Measurements from ENCODE around the gene PTPRN2. TPM values are rescaled to one million over a fixed set of nuclear protein-coding genes. Genes with fewer than 3 reads are reported as not detected.
A peak's percentile ranks its signal among the peaks of the same experiment; 100 is the strongest.
"Not testable (repeated sequence)": the region's sequence is repeated elsewhere in the genome, so short reads cannot be mapped to it uniquely, and the experiment has no call there.

PTPRN2 gene
- total RNA-seq, 2 donors from 2014 or later: 30.3 to 40.7 TPM

- ATAC-seq (no peak), DNase-seq (no peak)
- intact Hi-C loops (cut with DNase I, micrococcal nuclease): no loop called here
Measured at GRCh38 chr7:157707983-157708918, 879.4 kb downstream of the PTPRN2 start.

GRCh38 chr7:157704365-157704764 lies 883.3 kb downstream of the PTPRN2 start:
- ATAC-seq: no peak
- intact Hi-C loops (cut with DNase I, micrococcal nuclease): no loop called here
- no peak for DNase-seq

GRCh38 chr7:157703534-157704195 lies 884.0 kb downstream of the PTPRN2 start:
- no peak for DNase-seq
- intact Hi-C loops (cut with DNase I, micrococcal nuclease): no loop called here
- ATAC-seq: no peak

GRCh38 chr7:157703131-157703530 lies 884.5 kb downstream of the PTPRN2 start:
- DNase-seq (no peak), ATAC-seq (no peak)
- intact Hi-C loops (cut with DNase I, micrococcal nuclease): no loop called here

GRCh38 chr7:157702311-157703023 lies 885.2 kb downstream of the PTPRN2 start:
- intact Hi-C loops (cut with DNase I, micrococcal nuclease): no loop called here
- ATAC-seq (no peak), DNase-seq (no peak)

GRCh38 chr7:157701395-157702180 lies 886.0 kb downstream of the PTPRN2 start:
- ATAC-seq; intact Hi-C loops (cut with DNase I, micrococcal nuclease); DNase-seq: not testable (repeated sequence)

- intact Hi-C loops (cut with DNase I, micrococcal nuclease): no loop called here
- DNase-seq: no peak
- no peak for ATAC-seq
Measured at GRCh38 chr7:157700231-157701005, 887.2 kb downstream of the PTPRN2 start.

GRCh38 chr7:157699357-157700013 lies 888.1 kb downstream of the PTPRN2 start:
- intact Hi-C loops (cut with DNase I, micrococcal nuclease): no loop called here
- DNase-seq (peak in 1 of 2 donors; percentile 37), ATAC-seq (peak; percentile 40)

- DNase-seq; intact Hi-C loops (cut with DNase I, micrococcal nuclease); ATAC-seq: not testable (repeated sequence)
Measured at GRCh38 chr7:157697287-157697686, 890.3 kb downstream of the PTPRN2 start.

GRCh38 chr7:157695609-157696008 lies 892.0 kb downstream of the PTPRN2 start:
- intact Hi-C loops (cut with DNase I, micrococcal nuclease); DNase-seq; ATAC-seq: not testable (repeated sequence)

GRCh38 chr7:157694376-157694665 lies 893.3 kb downstream of the PTPRN2 start:
- ATAC-seq: no peak
- no peak for DNase-seq
- intact Hi-C loops (cut with DNase I, micrococcal nuclease): no loop called here

GRCh38 chr7:157693521-157694375 lies 893.9 kb downstream of the PTPRN2 start:
- DNase-seq: no peak
- peak; percentile 31 for ATAC-seq
- intact Hi-C loops (cut with DNase I, micrococcal nuclease): no loop called here

GRCh38 chr7:157693071-157693520 lies 894.5 kb downstream of the PTPRN2 start:
- intact Hi-C loops (cut with DNase I, micrococcal nuclease): no loop called here
- no peak for ATAC-seq
- DNase-seq: no peak

GRCh38 chr7:157692460-157693011 lies 895.1 kb downstream of the PTPRN2 start:
- DNase-seq: no peak
- intact Hi-C loops (cut with DNase I, micrococcal nuclease): no loop called here
- ATAC-seq: no peak

GRCh38 chr7:157691586-157692459 lies 895.8 kb downstream of the PTPRN2 start:
- DNase-seq (peak in 1 of 2 donors; percentile 19), ATAC-seq (peak; percentile 8)
- intact Hi-C loops (cut with DNase I, micrococcal nuclease): no loop called here
